ENCODE data around the gene USP35.

- TF ChIP-seq CTCF (IDR thresholded peaks at IDR 0.05 in 4 of 5, conservative IDR thresholded peaks at IDR 0.05 in 1 of 5) (no peak), POLR2A (IDR thresholded peaks at IDR 0.05) (no peak)
These were observed 21.4 kb downstream of the USP35 start for GRCh38 chr11:78210000-78210608.
